T-helper 1 cell treated with Interleukin-12 subunit alpha and Interleukin-12 subunit beta and Interleukin-4 antibody, amounts not matched to agents 30 μg/mL and 1 μg/mL, for 36 hours (primary cell): ENCODE measurements around the gene TSC22D3.
A peak's percentile ranks its signal among the peaks of the same experiment; 100 is the strongest.
"Not testable (repeated sequence)": the region's sequence is repeated elsewhere in the genome, so short reads cannot be mapped to it uniquely, and the experiment has no call there.

Source experiments
- H3K27ac Mint-ChIP-seq: one replicate; pipeline ENCODE4 v1.8.0; 2021; ENCODE audit warnings: mild to moderate bottlenecking, mixed read lengths
- H3K27me3 Mint-ChIP-seq: one replicate; pipeline ENCODE4 v1.8.0; 2021; ENCODE audit warnings: low read depth, mixed read lengths
- H3K36me3 Mint-ChIP-seq: one replicate; pipeline ENCODE4 v1.8.0; 2021; ENCODE audit warnings: low read depth, mixed read lengths
- H3K4me1 Mint-ChIP-seq: one replicate; pipeline ENCODE4 v1.8.0; 2021; ENCODE audit warnings: low read depth, mixed read lengths
- H3K4me3 Mint-ChIP-seq: one replicate; pipeline ENCODE4 v1.8.0; 2021; ENCODE audit warnings: mild to moderate bottlenecking, moderate library complexity, mixed read lengths
- H3K9me3 Mint-ChIP-seq: one replicate; pipeline ENCODE4 v1.8.0; 2021; ENCODE audit warnings: mixed read lengths

The TSC22D3 gene

GRCh38 chrX:107676559-107677378 is 98.8 kb downstream of the TSC22D3 start:
- no peaks in the 10 kb centered on the region for H3K27me3 Mint-ChIP-seq
- H3K4me3 Mint-ChIP-seq: peak overlapping the region; percentile 90
- H3K27ac Mint-ChIP-seq: peak overlapping the region; percentile 92
- peaks cover 3% of the 10 kb centered on the region for H3K36me3 Mint-ChIP-seq
- no peaks in the 10 kb centered on the region for H3K9me3 Mint-ChIP-seq
- peaks cover 57% of the 10 kb centered on the region for H3K4me1 Mint-ChIP-seq

DNA sequence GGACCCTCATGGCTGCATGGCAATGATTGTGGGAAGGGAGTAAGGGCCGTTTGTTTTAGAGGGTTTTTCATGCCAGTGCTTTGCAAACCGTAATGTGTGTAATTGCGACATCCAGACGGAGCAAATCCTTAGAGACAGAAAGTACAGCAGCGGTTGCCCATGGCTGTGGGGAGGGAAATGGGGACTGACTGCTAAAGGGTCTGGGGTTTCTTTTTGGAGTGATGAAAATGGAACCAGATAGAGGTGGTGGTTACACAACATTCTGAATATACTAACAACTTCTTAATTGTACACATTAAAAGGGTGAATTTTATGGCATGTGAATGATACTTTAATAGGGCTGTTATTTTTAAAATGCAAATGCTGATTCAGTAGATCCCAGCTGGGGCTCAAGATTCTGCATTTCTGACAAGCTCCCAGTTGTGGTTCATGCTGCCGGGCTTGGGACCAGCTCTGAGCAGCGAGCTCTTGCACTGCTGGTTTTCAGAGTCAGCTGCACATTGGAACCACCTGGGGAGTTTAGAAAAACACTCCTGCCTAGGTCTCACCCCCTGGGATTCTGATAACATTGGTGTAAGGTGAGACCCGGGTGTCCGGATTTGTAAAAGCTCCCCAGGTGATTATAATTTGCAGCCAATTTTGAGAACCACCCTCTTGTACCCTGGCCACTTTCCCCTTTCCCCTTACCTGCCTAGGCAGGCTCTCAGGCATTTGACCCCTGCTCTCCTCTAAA is 99.6 kb downstream of the TSC22D3 start:
- Mint-ChIP-seq H3K4me1 (peaks cover 57% of the 10 kb centered on the region), H3K9me3 (no peaks in the 10 kb centered on the region), H3K4me3 (peak overlapping the region; percentile 90), H3K27me3 (no peaks in the 10 kb centered on the region), H3K27ac (peak overlapping the region; percentile 92), H3K36me3 (peaks cover 3% of the 10 kb centered on the region)

GRCh38 chrX:107675365-107675654 is 100.3 kb downstream of the TSC22D3 start:
- H3K27ac Mint-ChIP-seq: peak overlapping the region; percentile 89
- no peaks in the 10 kb centered on the region for H3K36me3 Mint-ChIP-seq
- peaks cover 54% of the 10 kb centered on the region for H3K4me1 Mint-ChIP-seq
- H3K4me3 Mint-ChIP-seq: peak overlapping the region; percentile 90
- H3K27me3 Mint-ChIP-seq: no peaks in the 10 kb centered on the region
- no peaks in the 10 kb centered on the region for H3K9me3 Mint-ChIP-seq

DNA sequence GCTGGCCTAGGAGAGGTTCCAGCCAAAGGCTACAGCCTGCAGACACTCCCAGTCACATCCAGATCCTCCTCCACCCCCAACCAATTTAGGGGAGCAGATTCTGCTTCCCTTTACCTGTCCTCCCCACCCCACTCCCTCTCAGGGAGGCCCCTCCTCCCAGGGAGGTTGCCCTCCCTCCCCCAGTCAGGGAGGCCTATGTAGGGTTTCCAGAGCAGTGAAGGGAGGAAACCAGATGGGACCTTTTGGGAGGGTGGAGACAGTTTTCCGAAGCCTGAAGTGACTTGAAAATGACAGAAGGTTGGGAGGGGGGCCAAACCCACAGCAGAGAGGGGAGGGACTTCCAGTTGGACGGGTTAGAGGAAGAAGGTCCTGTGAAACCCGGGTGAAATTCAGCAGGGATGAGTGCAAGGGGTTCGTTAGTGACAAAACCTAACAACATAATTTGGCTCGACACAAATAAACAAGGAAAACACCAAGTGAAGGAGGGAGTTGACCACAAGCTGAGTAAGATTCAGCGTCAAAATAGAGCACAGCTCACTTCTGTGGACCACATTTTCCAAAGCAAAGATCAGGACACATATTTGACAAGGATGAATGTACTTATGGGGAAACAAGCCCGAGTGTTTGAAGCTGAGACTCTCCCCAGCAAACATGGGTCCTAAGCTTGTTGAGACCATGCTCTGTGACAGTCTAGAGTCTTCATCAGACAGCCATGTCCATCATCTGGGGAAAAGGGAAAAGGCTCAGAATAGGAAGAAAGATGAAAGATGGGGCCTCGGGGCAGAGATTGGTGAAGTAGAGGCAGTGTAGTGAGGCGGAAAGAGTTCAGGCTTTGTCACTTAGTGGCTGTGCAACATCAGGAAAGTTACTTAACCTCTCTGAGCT is 100.9 kb downstream of the TSC22D3 start:
- H3K27ac Mint-ChIP-seq: peak overlapping the region; percentile 89
- peak overlapping the region; percentile 90 for H3K4me3 Mint-ChIP-seq
- no peaks in the 10 kb centered on the region for H3K9me3 Mint-ChIP-seq
- no peaks in the 10 kb centered on the region for H3K36me3 Mint-ChIP-seq
- H3K27me3 Mint-ChIP-seq: no peaks in the 10 kb centered on the region
- peaks cover 48% of the 10 kb centered on the region for H3K4me1 Mint-ChIP-seq

- Mint-ChIP-seq H3K4me3 (peak overlapping the region; percentile 90), H3K27ac (peak overlapping the region; percentile 89), H3K4me1 (peaks cover 44% of the 10 kb centered on the region), H3K27me3 (no peaks in the 10 kb centered on the region), H3K36me3 (no peaks in the 10 kb centered on the region), H3K9me3 (no peaks in the 10 kb centered on the region)
Measured at GRCh38 chrX:107673933-107674479, 101.6 kb downstream of the TSC22D3 start.

GRCh38 chrX:107673431-107673830 is 102.2 kb downstream of the TSC22D3 start:
- Mint-ChIP-seq H3K36me3 (no peaks in the 10 kb centered on the region), H3K9me3 (no peaks in the 10 kb centered on the region), H3K27ac (peak overlapping the region; percentile 89), H3K27me3 (no peaks in the 10 kb centered on the region), H3K4me3 (peak overlapping the region; percentile 50), H3K4me1 (peaks cover 38% of the 10 kb centered on the region)

DNA sequence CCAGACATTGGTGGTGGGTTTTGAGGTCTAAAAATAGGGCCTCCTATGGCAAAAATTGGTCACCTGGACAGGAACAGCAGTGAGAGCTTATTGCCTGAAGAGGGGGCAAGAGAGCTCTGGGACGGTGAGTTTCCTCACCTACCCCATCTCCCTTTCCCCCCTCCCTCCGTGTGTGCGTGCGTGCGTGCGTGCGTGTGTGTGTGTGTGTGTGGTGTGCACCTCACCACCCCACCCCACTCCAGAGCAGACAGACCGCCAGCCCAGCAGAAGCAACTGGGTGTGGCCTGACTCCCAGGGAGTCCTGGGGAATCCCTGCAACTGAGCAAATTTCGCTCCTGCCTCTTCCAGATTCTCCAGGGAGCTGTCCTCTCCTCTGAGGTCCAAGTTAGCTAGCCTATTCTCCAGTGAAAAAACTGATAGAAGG is 102.6 kb downstream of the TSC22D3 start:
- H3K27me3 Mint-ChIP-seq: no peaks in the 10 kb centered on the region
- H3K4me3 Mint-ChIP-seq: peak overlapping the region; percentile 55
- no peaks in the 10 kb centered on the region for H3K36me3 Mint-ChIP-seq
- no peaks in the 10 kb centered on the region for H3K9me3 Mint-ChIP-seq
- H3K4me1 Mint-ChIP-seq: peaks cover 34% of the 10 kb centered on the region
- peak overlapping the region; percentile 89 for H3K27ac Mint-ChIP-seq

DNA sequence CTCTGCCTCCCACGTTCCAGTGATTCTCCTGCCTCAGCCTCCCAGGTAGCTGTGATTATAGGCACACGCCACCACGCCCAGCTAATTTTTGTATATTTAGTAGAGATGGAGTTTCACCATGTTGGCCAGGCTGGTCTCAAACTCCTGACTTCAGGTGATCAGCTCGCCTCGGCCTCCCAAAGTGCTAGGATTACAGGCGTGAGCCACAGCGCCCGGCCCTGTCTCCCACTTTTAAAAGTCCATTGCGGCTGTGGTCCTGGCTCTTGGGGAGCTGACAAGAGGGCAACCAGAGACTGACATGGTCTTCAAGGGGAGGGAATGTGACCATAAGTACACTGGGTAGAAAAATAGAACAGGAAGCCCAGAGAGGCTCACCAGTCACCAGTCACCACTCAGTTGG is 104.3 kb downstream of the TSC22D3 start:
- H3K36me3 Mint-ChIP-seq, H3K27me3 Mint-ChIP-seq, H3K4me3 Mint-ChIP-seq, H3K27ac Mint-ChIP-seq, H3K9me3 Mint-ChIP-seq: not testable (repeated sequence)
- peaks cover 26% of the 10 kb centered on the region for H3K4me1 Mint-ChIP-seq

DNA sequence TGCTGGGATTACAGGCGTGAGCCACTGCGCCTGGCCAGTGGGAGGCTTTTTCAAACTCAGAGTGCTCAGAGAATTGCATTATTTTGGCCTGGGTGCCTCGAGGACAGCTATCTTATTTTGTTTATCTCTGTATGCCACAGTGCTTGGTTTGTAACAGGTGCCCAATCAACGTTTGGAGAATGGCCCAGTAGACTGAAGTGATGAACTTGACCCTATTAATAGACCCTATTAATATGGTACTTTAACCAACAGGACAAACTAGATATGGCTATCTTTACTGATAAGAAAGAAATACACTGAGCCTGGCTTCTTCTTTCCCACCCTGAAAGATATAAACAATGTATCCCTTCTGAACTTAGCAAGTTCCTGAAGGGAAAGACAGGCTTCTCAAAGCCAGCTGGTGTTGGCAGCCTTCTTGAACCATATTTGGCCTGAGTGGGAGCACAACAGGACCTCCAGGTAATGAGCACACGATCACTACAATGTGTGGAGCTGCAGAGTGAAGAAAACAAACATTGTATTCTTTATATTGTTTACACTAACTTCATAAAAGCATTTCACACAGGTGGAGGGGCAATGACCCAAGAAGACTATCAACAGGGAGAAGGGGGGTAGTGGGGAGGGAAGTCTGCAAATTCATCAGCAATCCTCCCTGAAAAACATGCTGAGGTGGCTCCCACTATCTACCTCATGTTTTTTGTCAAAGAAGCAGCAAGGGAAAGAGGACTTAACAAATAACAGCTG is 105.5 kb downstream of the TSC22D3 start:
- Mint-ChIP-seq H3K4me3 (no peak overlapping the region), H3K36me3 (peaks cover 4% of the 10 kb centered on the region), H3K27me3 (no peaks in the 10 kb centered on the region), H3K9me3 (no peaks in the 10 kb centered on the region), H3K27ac (no peak overlapping the region), H3K4me1 (peaks cover 18% of the 10 kb centered on the region)

DNA sequence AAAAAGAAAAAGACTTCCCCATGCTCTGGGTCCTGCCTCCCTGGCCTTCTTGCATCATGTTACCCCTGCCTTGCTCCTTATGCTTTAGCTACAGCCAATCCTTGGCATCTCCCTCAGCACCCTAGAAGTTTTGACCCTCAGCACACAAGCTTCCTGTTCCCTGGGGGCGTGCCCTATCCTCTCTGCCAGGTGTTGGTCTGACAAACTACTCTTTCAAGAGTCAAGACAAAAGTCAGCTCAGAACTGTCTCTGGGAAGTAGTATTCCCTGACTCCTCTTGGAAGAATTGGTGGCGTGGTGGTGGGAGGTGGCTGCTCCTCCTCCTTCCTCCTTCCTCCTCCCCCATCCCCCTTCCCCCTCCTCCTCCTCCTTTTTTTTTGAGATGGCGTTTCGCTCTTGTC is 106.3 kb downstream of the TSC22D3 start:
- Mint-ChIP-seq H3K36me3 (peaks cover 4% of the 10 kb centered on the region), H3K4me1 (peaks cover 12% of the 10 kb centered on the region), H3K4me3 (no peak overlapping the region), H3K27me3 (no peaks in the 10 kb centered on the region), H3K9me3 (no peaks in the 10 kb centered on the region), H3K27ac (no peak overlapping the region)

- peaks cover 11% of the 10 kb centered on the region for H3K4me1 Mint-ChIP-seq
- not testable (repeated sequence) for H3K27me3 Mint-ChIP-seq, H3K36me3 Mint-ChIP-seq
Measured at GRCh38 chrX:107668710-107669109, 106.9 kb downstream of the TSC22D3 start.

DNA sequence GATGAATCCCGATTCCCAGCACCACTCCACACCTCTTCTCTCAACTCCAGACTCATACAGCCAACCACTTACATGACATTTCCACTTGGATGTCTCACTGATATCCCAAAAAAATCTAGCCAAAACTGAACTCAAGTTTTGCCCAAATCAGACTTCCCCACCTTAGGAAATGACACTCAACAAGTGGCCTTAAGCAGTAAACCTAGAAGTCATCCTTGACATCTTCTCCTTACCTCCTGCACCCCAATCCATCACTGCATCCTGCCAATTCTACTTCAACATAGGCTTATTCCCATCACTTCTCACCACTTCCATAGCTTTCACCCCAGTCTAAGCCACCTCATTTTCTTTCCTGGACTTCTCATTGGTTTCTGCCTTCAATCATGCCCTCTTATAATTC is 108.2 kb downstream of the TSC22D3 start:
- H3K27ac Mint-ChIP-seq: no peak overlapping the region
- no peaks in the 10 kb centered on the region for H3K9me3 Mint-ChIP-seq
- H3K27me3 Mint-ChIP-seq: no peaks in the 10 kb centered on the region
- peaks cover 4% of the 10 kb centered on the region for H3K36me3 Mint-ChIP-seq
- H3K4me3 Mint-ChIP-seq: no peak overlapping the region
- H3K4me1 Mint-ChIP-seq: peaks cover 2% of the 10 kb centered on the region

More at GRCh38 chrX:107668710-107669109, 106.9 kb downstream of the TSC22D3 start:
- not testable (repeated sequence) for H3K4me3 Mint-ChIP-seq, H3K9me3 Mint-ChIP-seq, H3K27ac Mint-ChIP-seq

GRCh38 chrX:107666931-107667330 is 108.7 kb downstream of the TSC22D3 start:
- peaks cover 2% of the 10 kb centered on the region for H3K4me1 Mint-ChIP-seq
- peaks cover 4% of the 10 kb centered on the region for H3K36me3 Mint-ChIP-seq
- no peak overlapping the region for H3K27ac Mint-ChIP-seq
- no peaks in the 10 kb centered on the region for H3K27me3 Mint-ChIP-seq
- H3K4me3 Mint-ChIP-seq: no peak overlapping the region
- no peaks in the 10 kb centered on the region for H3K9me3 Mint-ChIP-seq
